Panc1 (cell line): Measurements from ENCODE around the gene SOX3. TPM values are rescaled to one million over a fixed set of nuclear protein-coding genes. Genes with fewer than 3 reads are reported as not detected.

Experiments
- ATAC-seq: fragments of 200-7000 bp; cut with Tn5 transposase; 2 replicates; pipeline ENCODE4 v1.9.1; 2020; ENCODE audit warnings: mild to moderate bottlenecking, moderate library complexity
- BruUV-seq: library from RNA; stranded (reverse); fragments of 400-500 nt; replicated peaks from 2 replicates; lab custom pipeline; 2021; lab: Mats Ljungman, UMichigan
- CTCF ChIA-PET: fragments of 300-600 bp; sonication (Branson Sonifier 250); formaldehyde crosslinking; loops from one replicate; lab custom pipeline; 2022; ENCODE audit warnings: antibody characterized with exemption; lab: Charles Lee
- POLR2A ChIA-PET: fragments of 300-600 bp; sonication (Branson Sonifier 250); formaldehyde crosslinking; loops from one replicate; lab custom pipeline; 2022; ENCODE audit warnings: antibody characterized with exemption; lab: Charles Lee
- DNase-seq: peaks from one replicate; pipeline ENCODE4 v3.0.0-alpha.2; 2010; ENCODE audit warnings: low read depth, low spot score
- H3K27ac ChIP-seq: 2 replicates; pipeline ENCODE4 v1.5.1; 2011; ENCODE audit warnings: mild to moderate bottlenecking, low read length, inconsistent platforms
- H3K27me3 ChIP-seq: fragments of 200-500 bp; sonication (Bioruptor generic); 2 replicates; pipeline ENCODE4 v1.6.0; 2014; ENCODE audit warnings: low read length, inconsistent platforms; ENCODE audit not compliant: control insufficient read depth, insufficient read depth
- H3K36me3 ChIP-seq: fragments of 200-500 bp; sonication (Bioruptor generic); 2 replicates; pipeline ENCODE4 v1.5.1; 2014; ENCODE audit warnings: inconsistent platforms, mild to moderate bottlenecking, low read length, moderate library complexity; ENCODE audit not compliant: control insufficient read depth, insufficient read depth
- H3K4me1 ChIP-seq: 2 replicates; pipeline ENCODE4 v1.5.1; 2011; ENCODE audit warnings: inconsistent platforms, mild to moderate bottlenecking, low read length, moderate library complexity; ENCODE audit not compliant: control insufficient read depth, insufficient read depth
- H3K4me3 ChIP-seq, 2 experiments: 2 replicates each; pipeline ENCODE4 v1.5.1; 2011 to 2012; ENCODE audit warnings: low read depth in 2 of 2, low read length in 2 of 2, mild to moderate bottlenecking in 2 of 2, inconsistent platforms in 1 of 2, moderate library complexity in 1 of 2
- H3K9me3 ChIP-seq: fragments of 200-500 bp; sonication (Bioruptor generic); 2 replicates; pipeline ENCODE4 v1.5.1; 2014; ENCODE audit warnings: low read depth, mild to moderate bottlenecking, inconsistent platforms, low read length, moderate library complexity; ENCODE audit not compliant: control insufficient read depth, insufficient read depth
- CTCF ChIP-seq: fragments of 450-650 bp; IDR thresholded peaks from 2 replicates; pipeline ENCODE4 v1.5.1; 2017; ENCODE audit warnings: mild to moderate bottlenecking
- POLR2AphosphoS5 ChIP-seq: IDR thresholded peaks from 2 replicates; pipeline ENCODE4 v1.6.1; 2012; ENCODE audit warnings: mild to moderate bottlenecking, low read depth, low read length, moderate library complexity
- REST ChIP-seq, 2 experiments: IDR thresholded peaks; 2 replicates each; pipeline ENCODE4 v1.6.1; 2011 to 2012; ENCODE audit warnings: low read depth in 2 of 2, control low read depth in 1 of 2, low read length in 1 of 2, mild to moderate bottlenecking in 1 of 2, moderate library complexity in 1 of 2; ENCODE audit not compliant: insufficient read depth in 1 of 2
- SIN3A ChIP-seq: IDR thresholded peaks from 2 replicates; pipeline ENCODE4 v1.6.1; 2012; ENCODE audit warnings: low read depth, mild to moderate bottlenecking, low read length, moderate library complexity, borderline replicate concordance; ENCODE audit not compliant: insufficient read depth
- TCF7L2 ChIP-seq: IDR thresholded peaks from 2 replicates; pipeline ENCODE4 v1.6.1; 2011; ENCODE audit warnings: mild to moderate bottlenecking, low read depth, low read length, inconsistent platforms
- in situ Hi-C: cut with HindIII; loops from 2 replicates; pipeline ENCODE4 v1.10.0; 2016; ENCODE audit warnings: low sequenced_read_pairs, low pct_unique_long_range_greater_than_20kb
- intact Hi-C: fragments of 100-400 bp; cut with micrococcal nuclease; formaldehyde crosslinking; loops from one replicate; pipeline ENCODE4 v1.10.0; 2022; ENCODE audit not compliant: unreplicated experiment
- total RNA-seq: library from RNA; stranded (reverse); gene quantifications from one replicate; pipeline ENCODE4 v1.2.1, GENCODE V29; 2021; ENCODE audit not compliant: unreplicated experiment

Gene SOX3
- total RNA-seq, 1 experiment from 2014 or later, result not detected

GRCh38 chrX:140507982-140508305 is 3.1 kb upstream of the SOX3 start:
- ChIA-PET POLR2A (no interaction called here), CTCF (no interaction called here)
- DNase-seq (no peak), ATAC-seq (no peak)
- no peaks in the 10 kb centered on the region for H3K27me3 ChIP-seq
- TF ChIP-seq SIN3A (no peak), REST (IDR thresholded peaks at IDR 0.05; ENCODE audit: insufficient read depth in 1 of 2, low read depth in 2 of 2, low read length in 1 of 2) (no peak), CTCF (no peak), POLR2AphosphoS5 (no peak), TCF7L2 (no peak)
- no TSS peak for BruUV-seq
- H3K9me3 ChIP-seq, result no peaks in the 10 kb centered on the region
- in situ Hi-C loops, result no loop called here
- H3K36me3 ChIP-seq, result no peaks in the 10 kb centered on the region
- intact Hi-C loops, result no loop called here
- H3K27ac ChIP-seq, result no peak overlapping the region
- H3K4me1 ChIP-seq, result no peaks in the 10 kb centered on the region
- no peak overlapping the region for H3K4me3 ChIP-seq

GRCh38 chrX:140507223-140507981 is 2.5 kb upstream of the SOX3 start:
- Histone ChIP-seq H3K36me3 (no peaks in the 10 kb centered on the region), H3K27me3 (no peaks in the 10 kb centered on the region), H3K4me1 (no peaks in the 10 kb centered on the region), H3K9me3 (no peaks in the 10 kb centered on the region), H3K4me3 (no peak overlapping the region), H3K27ac (no peak overlapping the region)
- no TSS peak for BruUV-seq
- in situ Hi-C loops (no loop called here), intact Hi-C loops (no loop called here)
- ChIA-PET POLR2A (no interaction called here), CTCF (no interaction called here)
- DNase-seq, result no peak
- no peak for TF ChIP-seq POLR2AphosphoS5
- no peak for TF ChIP-seq TCF7L2
- TF ChIP-seq CTCF, result no peak
- no peak for TF ChIP-seq REST (IDR thresholded peaks at IDR 0.05; ENCODE audit: insufficient read depth in 1 of 2, low read depth in 2 of 2, low read length in 1 of 2)
- no peak for TF ChIP-seq SIN3A
- no peak for ATAC-seq
